HepG2 (cell line): ENCODE data around the gene GJB1. TPM values are rescaled to one million over a fixed set of nuclear protein-coding genes. Genes with fewer than 3 reads are reported as not detected.

Experiments used
- ELF4 ChIP-seq: sonication (generic); formaldehyde crosslinking; IDR thresholded peaks from 2 replicates; pipeline ENCODE4 v1.5.0; 2020; ENCODE audit warnings: missing genetic modification reagents, mild to moderate bottlenecking, moderate library complexity, borderline replicate concordance
- EZH2 ChIP-seq: conservative IDR thresholded peaks from 2 replicates; pipeline ENCODE4 v1.6.1; 2012; ENCODE audit warnings: mild to moderate bottlenecking, low read depth, low read length, moderate library complexity
- FOXO4 ChIP-seq: sonication (generic); formaldehyde crosslinking; conservative IDR thresholded peaks from 2 replicates; pipeline ENCODE4 v1.8.1; 2023; ENCODE audit warnings: missing genetic modification reagents
- GATA4 ChIP-seq: sonication (generic); IDR thresholded peaks from 2 replicates; pipeline ENCODE4 v1.6.1; 2016; ENCODE audit warnings: antibody characterized with exemption, low read depth, borderline replicate concordance
- NFIB ChIP-seq: sonication (generic); formaldehyde crosslinking; IDR thresholded peaks from 2 replicates; pipeline ENCODE4 v1.9.0; 2021; ENCODE audit warnings: missing genetic modification reagents, mild to moderate bottlenecking, borderline replicate concordance
- POGZ ChIP-seq: sonication (generic); formaldehyde crosslinking; IDR thresholded peaks from 2 replicates; pipeline ENCODE4 v1.4.0; 2020; ENCODE audit warnings: mild to moderate bottlenecking, missing genetic modification reagents
- PTBP1 ChIP-seq: fragments of 200-400 bp; formaldehyde crosslinking; IDR thresholded peaks from 2 replicates; pipeline ENCODE4 v1.6.1; 2018; ENCODE audit warnings: low read length, low read depth; ENCODE audit not compliant: poor library complexity, severe bottlenecking
- SALL1 ChIP-seq: sonication (generic); formaldehyde crosslinking; IDR thresholded peaks from 2 replicates; pipeline ENCODE4 v1.8.0; 2022; ENCODE audit warnings: mild to moderate bottlenecking, missing genetic modification reagents
- TGIF2 ChIP-seq: IDR thresholded peaks from 2 replicates; pipeline ENCODE4 v1.6.1; 2016; ENCODE audit warnings: control low read depth, missing compliant biosample characterization
- USF2 ChIP-seq, 2 experiments: sonication (generic) in 1 of 2; formaldehyde crosslinking in 1 of 2; IDR thresholded peaks; 2 replicates each; pipeline versions ENCODE4 v1.5.1 to v1.6.1; 2011 to 2020; ENCODE audit warnings: borderline replicate concordance in 1 of 2, low read depth in 1 of 2, low read length in 1 of 2, mild to moderate bottlenecking in 1 of 2, missing genetic modification reagents in 1 of 2, moderate library complexity in 1 of 2
- XRCC5 ChIP-seq: fragments of 200-400 bp; formaldehyde crosslinking; optimal IDR thresholded peaks from 2 replicates; pipeline ENCODE3; 2017; ENCODE audit warnings: mild to moderate bottlenecking, low read length
- ZBTB44 ChIP-seq: sonication (generic); formaldehyde crosslinking; IDR thresholded peaks from 2 replicates; pipeline ENCODE4 v1.4.0; 2020; ENCODE audit warnings: missing genetic modification reagents
- ZMAT5 ChIP-seq: sonication (generic); formaldehyde crosslinking; IDR thresholded peaks from 2 replicates; pipeline ENCODE4 v1.5.0; 2020; ENCODE audit warnings: mild to moderate bottlenecking, low read depth, missing genetic modification reagents, borderline replicate concordance
- ZNF275 ChIP-seq: sonication (generic); formaldehyde crosslinking; IDR thresholded peaks from 2 replicates; pipeline ENCODE4 v1.8.0; 2022; ENCODE audit warnings: missing genetic modification reagents, mild to moderate bottlenecking, inconsistent platforms, borderline replicate concordance
- ZNF414 ChIP-seq: sonication (generic); formaldehyde crosslinking; IDR thresholded peaks from 2 replicates; pipeline ENCODE4 v1.5.0; 2020; ENCODE audit warnings: missing genetic modification reagents
- ZNF629 ChIP-seq: sonication (generic); formaldehyde crosslinking; conservative IDR thresholded peaks from 2 replicates; pipeline ENCODE4 v1.5.0; 2020; ENCODE audit warnings: missing genetic modification reagents
- ZNF850 ChIP-seq: sonication (generic); formaldehyde crosslinking; conservative IDR thresholded peaks from 2 replicates; pipeline ENCODE4 v1.9.0; 2021; ENCODE audit warnings: mild to moderate bottlenecking, missing genetic modification reagents
- polyA plus RNA-seq, 8 experiments: library from polyadenylated mRNA; depleted of rRNA in 3 of 8; stranded (reverse) in 7 of 8; unstranded in 1 of 8; fragments of >200 nt; fragmentation: Illumina TruSeq in 4 of 8; extraction: Trizol in 4 of 8; gene quantifications; 2 replicates each; pipeline versions ENCODE4 v1.2.1 to v1.2.3, GENCODE V29; 2011 to 2016; ENCODE audit warnings: low read depth in 4 of 8, missing spikeins in 1 of 8, mixed read lengths in 1 of 8; ENCODE audit not compliant: insufficient read depth in 1 of 8
- total RNA-seq, 5 experiments: library from RNA; depleted of rRNA; stranded (reverse); fragments of >200 nt; fragmentation: Illumina TruSeq; extraction: Trizol; gene quantifications; 2 replicates each; pipeline ENCODE4 v1.2.3, GENCODE V29; 2016; ENCODE audit warnings: low read depth in 1 of 5
- TF ChIP-seq, protein P1 (sequence below): sonication (generic); formaldehyde crosslinking; IDR thresholded peaks from 2 replicates; pipeline ENCODE4 v1.4.0; 2020; ENCODE audit warnings: mild to moderate bottlenecking, missing genetic modification reagents, borderline replicate concordance

GJB1 gene
- total and polyA plus RNA-seq, 2 of the 13 experiments (the other 11 are each of a cell fraction or from before 2014, with no cell fraction given), result 111 to 161 TPM

DNA sequence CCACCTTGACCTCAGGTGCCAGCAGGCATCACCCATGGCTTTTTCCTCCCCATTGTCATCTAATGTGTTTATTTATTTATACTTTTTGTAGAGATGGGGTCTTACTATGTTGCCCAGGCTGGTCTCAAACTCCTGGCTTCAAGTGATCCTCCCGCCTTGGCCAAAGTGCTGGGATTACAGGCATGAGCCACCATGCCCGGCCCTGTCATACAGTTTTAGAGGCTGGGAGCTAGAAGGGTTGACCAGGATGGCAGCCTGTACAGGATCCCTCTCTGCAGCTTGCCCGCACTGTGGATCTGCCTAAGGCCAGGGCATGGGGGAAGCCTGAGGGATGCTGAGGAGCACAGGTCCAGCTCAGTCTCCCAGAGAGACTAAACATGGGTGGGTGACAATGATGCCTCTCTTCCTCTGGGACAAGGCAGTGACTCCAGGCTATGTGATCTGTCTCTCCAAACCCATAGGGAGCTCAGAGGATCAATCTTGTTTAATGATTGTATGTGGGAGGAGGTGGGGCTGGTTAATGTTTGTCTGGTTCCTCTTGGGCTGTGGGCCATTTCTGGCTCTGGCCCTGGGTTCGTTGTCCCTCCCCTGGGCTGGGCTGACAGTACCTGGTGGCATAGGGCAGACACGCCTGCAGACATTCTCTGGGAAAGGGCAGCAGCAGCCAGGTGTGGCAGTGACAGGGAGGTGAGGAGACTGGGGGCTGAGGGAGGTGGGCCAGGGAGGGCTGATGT is 8.3 kb upstream of the GJB1 start (continued):
- TF ChIP-seq USF2 (IDR thresholded peaks at IDR 0.05; ENCODE audit: low read depth, low read length) (no peak), USF2 (CRISPR knock-in tag; IDR thresholded peaks at IDR 0.05; ENCODE audit: borderline replicate concordance) (peak; percentile 43; the same call in 1 of the 2 replicates), GATA4 (no peak), ZNF629 (CRISPR knock-in tag) (0 out of 2 replicates have a peak, but pooled peaks have one; percentile 22), POGZ (CRISPR knock-in tag) (no peak), PTBP1 (no peak), ZNF275 (CRISPR knock-in tag) (no peak), EZH2 (no peak), ZBTB44 (CRISPR knock-in tag) (no peak), ELF4 (no peak), NFIB (CRISPR knock-in tag) (no peak), TGIF2 (CRISPR knock-in tag) (no peak), ZNF414 (CRISPR knock-in tag) (0 out of 2 replicates have a peak, but pooled peaks have one; percentile 7), ZNF850 (CRISPR knock-in tag) (no peak), SALL1 (CRISPR knock-in tag) (peak; percentile 61; the same call in 1 of the 2 replicates), ZMAT5 (CRISPR knock-in tag) (no peak), XRCC5 (no peak), FOXO4 (CRISPR knock-in tag) (no peak)
- TF ChIP-seq, protein P1, sequence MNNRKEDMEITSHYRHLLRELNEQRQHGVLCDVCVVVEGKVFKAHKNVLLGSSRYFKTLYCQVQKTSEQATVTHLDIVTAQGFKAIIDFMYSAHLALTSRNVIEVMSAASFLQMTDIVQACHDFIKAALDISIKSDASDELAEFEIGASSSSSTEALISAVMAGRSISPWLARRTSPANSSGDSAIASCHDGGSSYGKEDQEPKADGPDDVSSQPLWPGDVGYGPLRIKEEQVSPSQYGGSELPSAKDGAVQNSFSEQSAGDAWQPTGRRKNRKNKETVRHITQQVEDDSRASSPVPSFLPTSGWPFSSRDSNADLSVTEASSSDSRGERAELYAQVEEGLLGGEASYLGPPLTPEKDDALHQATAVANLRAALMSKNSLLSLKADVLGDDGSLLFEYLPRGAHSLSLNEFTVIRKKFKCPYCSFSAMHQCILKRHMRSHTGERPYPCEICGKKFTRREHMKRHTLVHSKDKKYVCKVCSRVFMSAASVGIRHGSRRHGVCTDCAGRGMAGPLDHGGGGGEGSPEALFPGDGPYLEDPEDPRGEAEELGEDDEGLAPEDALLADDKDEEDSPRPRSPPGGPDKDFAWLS (CRISPR knock-in tag), result no peak
